ENCODE measurements around the gene GPR39. TPM values are rescaled to one million over a fixed set of nuclear protein-coding genes. Genes with fewer than 3 reads are reported as not detected.

Gene GPR39
- total RNA-seq, 1 donor from 2014 or later: 9.0 TPM

- no peak for TF ChIP-seq CTCF (conservative IDR thresholded peaks at IDR 0.05; ENCODE audit: low read depth, low read length)
- H3K4me3 ChIP-seq (ENCODE audit: low read depth, low read length): no peak overlapping the region
- no peak for DNase-seq (ENCODE audit: low read depth)
These were observed 181.2 kb downstream of the GPR39 start for GRCh38 chr2:132597831-132598230.

- no peak for DNase-seq (ENCODE audit: low read depth)
- no peak for TF ChIP-seq CTCF (conservative IDR thresholded peaks at IDR 0.05; ENCODE audit: low read depth, low read length)
- H3K4me3 ChIP-seq (ENCODE audit: low read depth, low read length): no peak overlapping the region
These were observed 181.9 kb downstream of the GPR39 start for GRCh38 chr2:132598536-132598935.

- DNase-seq (ENCODE audit: low read depth): no peak
- TF ChIP-seq CTCF (conservative IDR thresholded peaks at IDR 0.05; ENCODE audit: low read depth, low read length): no peak
- H3K4me3 ChIP-seq (ENCODE audit: low read depth, low read length): no peak overlapping the region
These were observed 183.0 kb downstream of the GPR39 start for GRCh38 chr2:132599556-132599955.

GRCh38 chr2:132604561-132604960, 188.0 kb downstream of the GPR39 start:
- H3K4me3 ChIP-seq (ENCODE audit: low read depth, low read length): no peak overlapping the region
- no peak for TF ChIP-seq CTCF (conservative IDR thresholded peaks at IDR 0.05; ENCODE audit: low read depth, low read length)
- DNase-seq (ENCODE audit: low read depth): no peak

GRCh38 chr2:132605236-132606180, 188.9 kb downstream of the GPR39 start:
- TF ChIP-seq CTCF (conservative IDR thresholded peaks at IDR 0.05; ENCODE audit: low read depth, low read length): no peak
- no peak overlapping the region for H3K4me3 ChIP-seq (ENCODE audit: low read depth, low read length)
- no peak for DNase-seq (ENCODE audit: low read depth)

GRCh38 chr2:132606649-132607048, 190.0 kb downstream of the GPR39 start:
- DNase-seq (ENCODE audit: low read depth): no peak
- no peak for TF ChIP-seq CTCF (conservative IDR thresholded peaks at IDR 0.05; ENCODE audit: low read depth, low read length)
- H3K4me3 ChIP-seq (ENCODE audit: low read depth, low read length): no peak overlapping the region
